Keratinocyte (primary cell): ENCODE results near the gene FBXL14.

ENCODE experiments used
- CTCF ChIP-seq, 3 experiments: IDR thresholded peaks in 1 of 3; conservative IDR thresholded peaks in 1 of 3; optimal IDR thresholded peaks in 1 of 3; 2 replicates in 2 of 3; 3 replicates in 1 of 3; pipeline versions ENCODE3 to v1.5.1; 2011; ENCODE audit warnings: low read length in 3 of 3, mild to moderate bottlenecking in 3 of 3, moderate library complexity in 2 of 3, control low read depth in 1 of 3, inconsistent platforms in 1 of 3; ENCODE audit not compliant: insufficient read depth in 2 of 3; ENCODE audit errors: extremely low read depth in 1 of 3
- EZH2 ChIP-seq: IDR thresholded peaks from one replicate; pipeline ENCODE4 v1.6.1; 2012; ENCODE audit warnings: inconsistent platforms, mild to moderate bottlenecking, low read length, moderate library complexity

DNA sequence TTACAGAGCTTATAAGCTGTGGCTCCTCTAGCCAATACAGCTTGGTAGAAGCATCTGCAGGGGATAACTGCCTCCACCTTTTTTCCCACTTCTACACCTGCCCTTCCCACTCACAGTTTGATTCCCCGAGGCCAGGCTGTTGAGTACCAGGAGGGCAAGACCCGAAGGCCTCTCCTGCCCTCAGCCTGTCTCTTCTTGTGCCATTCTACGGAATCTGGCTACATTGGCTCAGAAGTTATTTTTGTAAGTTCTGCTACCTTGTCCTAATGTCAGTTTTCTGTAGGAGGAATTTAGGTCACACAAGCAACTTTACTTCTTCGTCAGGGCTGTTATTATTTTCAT, 11.7 kb downstream of the FBXL14 start:
- no peak for TF ChIP-seq EZH2
- no peak for TF ChIP-seq CTCF (optimal IDR thresholded peaks at IDR 0.05 in 1 of 3, IDR thresholded peaks at IDR 0.05 in 1 of 3, conservative IDR thresholded peaks at IDR 0.05 in 1 of 3; ENCODE audit: extremely low read depth in 1 of 3, insufficient read depth in 2 of 3, low read length in 3 of 3)
